Ascending aorta (tissue), 2 donors: ENCODE results near the gene PRMT1. TPM values are rescaled to one million over a fixed set of nuclear protein-coding genes. Genes with fewer than 3 reads are reported as not detected.

Experiments used
- DNase-seq, 2 donors: peaks; one replicate each; pipeline ENCODE4 v3.0.0-alpha.2; 2019; ENCODE audit warnings: low spot score in 2 of 2
- H3K27ac ChIP-seq, 2 donors: fragments of 200-600 bp; sonication (generic); one replicate each; pipeline ENCODE4 v1.5.1; 2016 to 2017; ENCODE audit warnings: mild to moderate bottlenecking in 1 of 2
- H3K27me3 ChIP-seq: fragments of 200-600 bp; sonication (generic); one replicate; pipeline ENCODE4 v1.5.1; 2017
- H3K36me3 ChIP-seq, 2 donors: fragments of 200-600 bp; sonication (generic); one replicate each; pipeline ENCODE4 v1.5.1; 2016
- H3K4me1 ChIP-seq, 2 donors: fragments of 200-600 bp; sonication (generic); one replicate each; pipeline ENCODE4 v1.5.1; 2016 to 2017; ENCODE audit warnings: mild to moderate bottlenecking in 1 of 2
- H3K4me3 ChIP-seq, 2 donors: fragments of 200-600 bp; sonication (generic); one replicate each; pipeline ENCODE4 v1.5.1; 2016 to 2017; ENCODE audit warnings: mild to moderate bottlenecking in 1 of 2
- H3K9me3 ChIP-seq, 2 donors: fragments of 200-600 bp; sonication (generic); one replicate each; pipeline ENCODE4 v1.5.1; 2016
- intact Hi-C: fragments of 100-400 bp; cut with DNase I; formaldehyde crosslinking; loops from one replicate; pipeline ENCODE4 v1.15.1; 2023
- total RNA-seq: library from RNA; depleted of rRNA; stranded (reverse); fragments of >200 nt; gene quantifications from one replicate; pipeline ENCODE4 v1.1.0, GENCODE V29; 2016
- TF ChIP-seq, protein P1 (sequence below), 3 experiments: fragments of 200-600 bp in 2 of 3; fragments of 450-650 bp in 1 of 3; sonication (generic) in 2 of 3; IDR thresholded peaks; one replicate each; pipeline ENCODE4 v1.5.1; 2016 to 2019; ENCODE audit warnings: antibody characterized with exemption in 3 of 3, mild to moderate bottlenecking in 1 of 3, moderate library complexity in 1 of 3

Gene PRMT1
- total RNA-seq, 1 donor from 2014 or later = 271 TPM

DNA sequence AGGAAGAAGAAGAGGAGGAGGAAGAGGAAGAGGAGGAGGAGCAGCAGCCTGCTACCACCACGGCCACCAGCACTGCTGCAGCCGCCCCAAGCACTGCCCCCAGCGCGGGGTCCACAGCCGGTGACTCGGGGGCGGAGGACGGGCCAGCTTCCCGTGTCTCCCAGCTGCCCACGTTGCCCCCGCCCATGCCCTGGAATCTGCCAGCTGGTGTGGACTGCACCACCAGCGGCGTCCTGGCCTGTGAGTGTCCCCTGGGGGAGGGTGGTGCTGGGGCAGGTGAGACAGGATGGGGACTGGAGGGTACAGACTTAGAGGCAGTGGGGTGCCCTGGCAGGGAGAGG, 23.6 kb upstream of the PRMT1 start:
- Histone ChIP-seq H3K9me3 (no peaks in the 10 kb centered on the region), H3K4me1 (no peaks in the 10 kb centered on the region), H3K27ac (no peak overlapping the region), H3K36me3 (peaks cover 82 to 91% of the 10 kb centered on the region in 2 donors), H3K27me3 (no peaks in the 10 kb centered on the region), H3K4me3 (no peak overlapping the region)
- intact Hi-C loops = no loop called here
- TF ChIP-seq, protein P1, sequence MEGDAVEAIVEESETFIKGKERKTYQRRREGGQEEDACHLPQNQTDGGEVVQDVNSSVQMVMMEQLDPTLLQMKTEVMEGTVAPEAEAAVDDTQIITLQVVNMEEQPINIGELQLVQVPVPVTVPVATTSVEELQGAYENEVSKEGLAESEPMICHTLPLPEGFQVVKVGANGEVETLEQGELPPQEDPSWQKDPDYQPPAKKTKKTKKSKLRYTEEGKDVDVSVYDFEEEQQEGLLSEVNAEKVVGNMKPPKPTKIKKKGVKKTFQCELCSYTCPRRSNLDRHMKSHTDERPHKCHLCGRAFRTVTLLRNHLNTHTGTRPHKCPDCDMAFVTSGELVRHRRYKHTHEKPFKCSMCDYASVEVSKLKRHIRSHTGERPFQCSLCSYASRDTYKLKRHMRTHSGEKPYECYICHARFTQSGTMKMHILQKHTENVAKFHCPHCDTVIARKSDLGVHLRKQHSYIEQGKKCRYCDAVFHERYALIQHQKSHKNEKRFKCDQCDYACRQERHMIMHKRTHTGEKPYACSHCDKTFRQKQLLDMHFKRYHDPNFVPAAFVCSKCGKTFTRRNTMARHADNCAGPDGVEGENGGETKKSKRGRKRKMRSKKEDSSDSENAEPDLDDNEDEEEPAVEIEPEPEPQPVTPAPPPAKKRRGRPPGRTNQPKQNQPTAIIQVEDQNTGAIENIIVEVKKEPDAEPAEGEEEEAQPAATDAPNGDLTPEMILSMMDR (IDR thresholded peaks at IDR 0.05) = no peak
- no peak for DNase-seq

DNA sequence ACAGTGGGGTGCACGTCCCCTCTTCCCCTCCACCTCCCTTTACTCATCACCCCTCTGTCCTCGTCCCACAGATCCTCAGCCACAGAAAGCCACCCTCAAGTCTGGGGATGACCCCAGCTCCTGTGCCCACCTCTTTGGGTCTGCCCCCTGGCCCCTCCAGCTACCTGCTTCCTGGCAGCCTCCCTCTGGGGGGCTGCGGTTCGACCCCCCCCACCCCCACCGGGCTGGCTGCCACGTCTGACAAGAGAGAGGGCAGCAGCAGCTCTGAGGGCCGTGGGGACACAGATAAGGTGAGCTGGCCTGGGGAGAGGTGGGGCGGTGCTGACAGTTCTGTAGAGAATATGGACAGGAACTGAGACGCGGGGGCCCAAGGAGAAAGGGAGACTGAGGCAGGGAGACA, 22.5 kb upstream of the PRMT1 start:
- DNase-seq = no peak
- no peaks in the 10 kb centered on the region for H3K27me3 ChIP-seq
- TF ChIP-seq, protein P1 (IDR thresholded peaks at IDR 0.05) = no peak
- H3K36me3 ChIP-seq = peaks cover 89 to 95% of the 10 kb centered on the region in 2 donors
- no peaks in the 10 kb centered on the region for H3K4me1 ChIP-seq
- H3K4me3 ChIP-seq = no peak overlapping the region
- no peaks in the 10 kb centered on the region for H3K9me3 ChIP-seq
- intact Hi-C loops = no loop called here
- H3K27ac ChIP-seq = no peak overlapping the region

DNA sequence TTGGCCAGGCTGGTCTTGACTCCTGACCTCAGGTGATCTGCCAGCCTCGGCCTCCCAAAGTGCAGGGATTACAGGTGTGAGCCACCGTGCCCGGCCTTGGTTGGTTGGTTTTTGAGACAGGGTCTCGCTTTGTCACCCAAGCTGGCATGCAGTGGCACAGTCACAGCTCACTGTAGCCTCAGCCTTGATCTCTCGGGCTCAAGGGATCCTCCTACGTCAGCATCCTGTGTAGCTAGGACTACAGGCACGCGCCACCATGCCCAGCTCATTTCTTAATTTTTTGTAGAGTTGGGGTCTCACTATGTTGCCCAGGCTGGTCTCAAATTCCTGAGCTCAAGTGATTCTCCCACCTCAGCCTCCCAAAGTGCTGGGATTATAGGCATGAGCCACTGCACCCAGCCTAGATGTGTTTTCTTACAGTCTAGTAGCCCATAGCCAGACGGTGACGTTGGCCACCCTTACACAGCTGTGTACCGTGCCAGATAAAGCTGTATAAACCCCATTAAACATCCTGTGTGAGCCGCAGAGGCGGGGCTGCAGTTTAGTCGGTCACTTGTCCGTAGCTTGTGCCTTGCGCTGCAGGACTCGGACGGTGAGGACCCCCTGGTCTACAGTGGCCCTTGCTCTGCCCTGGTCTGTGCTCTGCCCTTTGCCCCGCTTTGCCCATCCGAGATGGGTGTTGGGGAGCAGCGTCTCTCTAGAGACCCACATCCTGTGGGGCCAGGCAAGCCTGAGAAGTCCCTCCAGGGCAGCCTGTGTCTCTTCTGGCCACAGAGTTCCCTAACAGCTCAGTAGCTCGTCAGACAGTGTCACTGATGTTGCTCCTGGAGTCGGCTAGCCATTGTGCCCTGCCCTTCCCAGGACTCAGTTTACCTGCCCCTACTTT, 21.3 kb upstream of the PRMT1 start:
- Histone ChIP-seq H3K9me3 (no peaks in the 10 kb centered on the region), H3K36me3 (peaks cover 93 to 94% of the 10 kb centered on the region in 2 donors), H3K4me1 (no peaks in the 10 kb centered on the region), H3K27me3 (no peaks in the 10 kb centered on the region), H3K27ac (no peak overlapping the region), H3K4me3 (no peak overlapping the region)
- intact Hi-C loops = no loop called here
- TF ChIP-seq, protein P1 (IDR thresholded peaks at IDR 0.05) = no peak
- DNase-seq = no peak

DNA sequence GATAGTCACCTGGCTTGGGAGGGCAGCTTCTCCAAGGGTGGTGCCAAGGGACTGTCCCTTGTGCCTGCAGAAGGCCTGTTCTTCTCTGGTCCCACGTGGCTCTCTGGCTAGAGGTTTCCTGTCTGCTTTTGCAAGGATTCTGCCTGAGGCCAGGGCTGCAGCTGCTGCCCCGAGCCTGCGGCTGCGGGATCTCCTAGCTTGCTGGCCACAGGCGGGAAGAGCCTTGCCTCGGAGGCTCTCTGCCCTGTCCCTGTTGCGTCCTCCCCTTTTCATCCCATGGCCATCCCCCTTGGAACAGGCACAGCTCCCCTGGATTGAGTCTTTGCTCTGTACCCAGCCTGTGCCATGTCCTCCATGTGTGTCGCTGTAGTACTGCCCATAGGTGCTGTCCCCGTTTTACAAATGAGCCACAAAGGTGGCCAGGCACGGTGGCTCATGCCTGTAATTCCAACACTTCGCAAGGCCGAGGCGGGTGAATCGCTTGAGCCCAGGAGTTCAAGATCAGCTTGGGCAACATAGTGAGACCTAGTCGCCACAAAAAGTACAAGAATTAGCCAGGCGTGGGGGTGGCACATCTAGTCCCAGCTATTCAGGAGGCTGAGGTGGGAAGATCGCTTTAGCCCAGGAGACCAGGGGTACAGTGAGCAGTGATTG, 20.5 kb upstream of the PRMT1 start:
- no peak overlapping the region for H3K27ac ChIP-seq
- no peaks in the 10 kb centered on the region for H3K27me3 ChIP-seq
- H3K4me3 ChIP-seq = no peak overlapping the region
- peaks cover 93 to 94% of the 10 kb centered on the region in 2 donors for H3K36me3 ChIP-seq
- no peaks in the 10 kb centered on the region for H3K9me3 ChIP-seq
- no peaks in the 10 kb centered on the region for H3K4me1 ChIP-seq
- TF ChIP-seq, protein P1 (IDR thresholded peaks at IDR 0.05) = no peak
- no peak for DNase-seq
- intact Hi-C loops = no loop called here

DNA sequence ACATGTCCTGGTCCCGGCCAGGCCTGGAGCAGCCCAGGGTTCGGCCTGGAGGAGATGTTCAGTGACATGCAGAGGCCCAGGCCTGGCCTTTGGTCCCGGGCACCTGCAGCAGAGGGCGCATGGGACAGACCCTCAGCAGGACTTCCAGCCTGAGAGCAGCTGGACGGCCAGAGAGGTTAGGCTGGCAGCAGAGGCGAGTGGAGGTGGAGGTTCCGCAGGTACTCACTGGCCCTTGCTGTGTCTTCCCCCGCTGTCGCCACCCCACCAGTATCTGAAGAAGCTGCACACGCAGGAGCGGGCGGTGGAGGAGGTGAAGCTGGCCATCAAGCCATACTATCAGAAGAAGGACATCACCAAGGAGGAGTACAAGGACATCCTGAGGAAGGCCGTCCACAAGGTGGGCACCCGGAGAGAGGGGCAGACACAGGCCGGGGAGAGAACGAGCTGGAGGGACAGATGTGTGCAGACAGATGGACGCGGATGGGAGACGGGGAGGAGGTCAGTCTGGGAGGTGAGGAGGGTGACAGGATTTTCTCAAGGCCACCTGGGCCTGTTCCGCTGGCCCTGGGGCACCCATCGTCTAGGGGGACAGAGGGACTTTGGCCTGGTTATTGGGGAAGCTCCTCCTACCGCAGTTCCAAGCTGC, 19.5 kb upstream of the PRMT1 start:
- TF ChIP-seq, protein P1 (IDR thresholded peaks at IDR 0.05) = no peak

More for the DNA sequence above, 19.5 kb upstream of the PRMT1 start:
- intact Hi-C loops = no loop called here
- Histone ChIP-seq H3K4me1 (no peaks in the 10 kb centered on the region), H3K4me3 (no peak overlapping the region), H3K36me3 (peaks cover 98 to 99% of the 10 kb centered on the region in 2 donors), H3K27ac (no peak overlapping the region), H3K27me3 (no peaks in the 10 kb centered on the region), H3K9me3 (no peaks in the 10 kb centered on the region)
- no peak for DNase-seq
